ENCODE measurements around the gene DIO2. TPM values are rescaled to one million over a fixed set of nuclear protein-coding genes. Genes with fewer than 3 reads are reported as not detected.

DIO2 gene
- total and polyA plus RNA-seq, 2 of the 8 experiments (the other 6 are each of a cell fraction or from before 2014, with no cell fraction given) = 0.03 to 0.65 TPM

DNA sequence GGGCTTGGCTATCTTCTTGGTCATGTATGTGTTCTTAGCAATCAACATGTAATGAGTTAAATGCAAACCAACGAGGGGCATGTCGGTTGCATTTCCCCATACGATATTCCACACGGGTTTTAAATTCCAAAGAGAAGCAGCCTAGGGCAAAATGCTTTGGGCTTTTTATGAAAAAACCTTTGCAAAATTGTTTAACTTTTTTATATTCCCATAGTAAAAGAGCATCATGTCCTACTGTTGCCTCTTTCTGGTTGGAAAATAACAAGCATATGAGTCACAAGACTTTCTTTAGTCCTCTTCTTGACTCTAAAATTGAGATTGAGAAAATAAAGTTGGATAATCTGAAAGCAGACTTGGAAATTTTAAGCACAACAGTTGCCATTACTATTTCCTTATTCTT lies 3.8 kb upstream of the DIO2 start:
- H4K5ac ChIP-seq (ENCODE audit: insufficient read length, low read depth, low read length) = no peak overlapping the region
- no peaks in the 10 kb centered on the region for H3K27me3 ChIP-seq (replicated peaks in 1 of 4; ENCODE audit: control insufficient read depth in 3 of 4, extremely low read depth in 1 of 4, insufficient read depth in 3 of 4, low read length in 3 of 4)
- no peak overlapping the region for H3K27ac ChIP-seq (ENCODE audit: low read depth, low read length)
- no peaks in the 10 kb centered on the region for H3K23me2 ChIP-seq (ENCODE audit: low read depth, low read length)
- H4K8ac ChIP-seq (ENCODE audit: extremely low read depth, insufficient read depth, low read length) = no peak overlapping the region
- H2BK15ac ChIP-seq (ENCODE audit: low read length) = no peak overlapping the region
- WGBS, 2 experiments (ENCODE audit: extremely low coverage in 1 of 2, insufficient coverage in 1 of 2, insufficient read length in 1 of 2, insufficient replicate concordance in 2 of 2, low coverage in 1 of 2, low lambda C conversion rate in 2 of 2, missing lambda C conversion rate in 1 of 2) = 99% methylated on average over 4 of the region's 4 CpGs; no CpG with 5 or more reads in 1 of the 2 experiments
- no peak overlapping the region for H3K9ac ChIP-seq (replicated peaks in 1 of 4; ENCODE audit: extremely low read depth in 1 of 4, low read depth in 3 of 4, low read length in 3 of 4)
- no peaks in the 10 kb centered on the region for H3K79me1 ChIP-seq (ENCODE audit: low read depth, low read length)
- H3K9me3 ChIP-seq (ENCODE audit: insufficient read depth in 2 of 2, low read depth in 1 of 2, low read length in 1 of 2) = no peaks in the 10 kb centered on the region
- no peak overlapping the region for H2BK120ac ChIP-seq (replicated peaks; ENCODE audit: low read depth, low read length)
- H3K56ac ChIP-seq (replicated peaks; ENCODE audit: insufficient read length, low read depth, low read length) = no peak overlapping the region
- no peak overlapping the region for H3K23ac ChIP-seq (ENCODE audit: insufficient read length)
- no peak for DNase-seq (ENCODE audit: low read depth in 1 of 2, low spot score in 2 of 2)
- POLR2A ChIA-PET (ENCODE audit: partially characterized antibody) = no interaction called here
- H2BK20ac ChIP-seq (ENCODE audit: low read length) = no peak overlapping the region
- no peaks in the 10 kb centered on the region for H3K79me2 ChIP-seq (ENCODE audit: control insufficient read depth in 1 of 2, insufficient read depth in 2 of 2, low read length in 2 of 2)
- H3K4me1 ChIP-seq (replicated peaks in 1 of 4; ENCODE audit: control insufficient read depth in 3 of 4, insufficient read depth in 4 of 4, low read length in 3 of 4) = no peaks in the 10 kb centered on the region; a peak in 1 of 7 replicates
- no peak overlapping the region for H3K4me3 ChIP-seq (ENCODE audit: extremely low read depth in 1 of 4, insufficient read depth in 2 of 4, low read depth in 3 of 4, low read length in 4 of 4)
- H3K4me2 ChIP-seq (ENCODE audit: insufficient read depth in 1 of 2, low read depth in 2 of 2, low read length in 2 of 2) = no peak overlapping the region
- no peak overlapping the region for H3K4ac ChIP-seq (replicated peaks; ENCODE audit: insufficient read length, low read depth, low read length)
- no peak overlapping the region for H2BK5ac ChIP-seq (ENCODE audit: low read depth, low read length)
- no peak overlapping the region for H4K91ac ChIP-seq (replicated peaks; ENCODE audit: insufficient read length, low read length)
- H2AFZ ChIP-seq (ENCODE audit: low read length) = no peak overlapping the region
- no peak for FAIRE-seq
- no peaks in the 10 kb centered on the region for H4K20me1 ChIP-seq (replicated peaks in 1 of 2; ENCODE audit: control insufficient read depth in 1 of 2, insufficient read depth in 2 of 2, low read length in 2 of 2)
- H3K36me3 ChIP-seq (ENCODE audit: control insufficient read depth in 2 of 4, insufficient read depth in 4 of 4, low read length in 3 of 4) = no peaks in the 10 kb centered on the region
- CTCF ChIA-PET (ENCODE audit: partially characterized antibody) = interaction anchor here (0.9 to 3.3 kb wide), 4 partner anchors 13 to 371 kb away, joined by 4 to 18 read pairs (median 8); no protein-coding TSS in a partner anchor
- H2BK12ac ChIP-seq (ENCODE audit: low read depth, low read length) = no peak overlapping the region
- no peak overlapping the region for H3K18ac ChIP-seq (ENCODE audit: extremely low read depth, low read length)
- no peak overlapping the region for H3K14ac ChIP-seq (ENCODE audit: insufficient read length)
- no peak overlapping the region for H2AK5ac ChIP-seq (ENCODE audit: low read depth, low read length)
- TF ChIP-seq HDAC6 (IDR thresholded peaks at IDR 0.05; ENCODE audit: low read depth, low read length) = no peak
- TF ChIP-seq NANOG (IDR thresholded peaks at IDR 0.05; ENCODE audit: insufficient read depth, low read depth, low read length, poor library complexity, severe bottlenecking) = no peak
- TF ChIP-seq POLR2AphosphoS5 (IDR thresholded peaks at IDR 0.05; ENCODE audit: low read depth, low read length) = no peak
- TF ChIP-seq SP2 (IDR thresholded peaks at IDR 0.05; ENCODE audit: low read length) = no peak
- no peak for TF ChIP-seq RNF2 (IDR thresholded peaks at IDR 0.05; ENCODE audit: borderline replicate concordance, low read depth, low read length, missing control alignments, poor library complexity, severe bottlenecking)
- TF ChIP-seq, protein P1, sequence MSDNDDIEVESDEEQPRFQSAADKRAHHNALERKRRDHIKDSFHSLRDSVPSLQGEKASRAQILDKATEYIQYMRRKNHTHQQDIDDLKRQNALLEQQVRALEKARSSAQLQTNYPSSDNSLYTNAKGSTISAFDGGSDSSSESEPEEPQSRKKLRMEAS (IDR thresholded peaks at IDR 0.05) = no peak
- TF ChIP-seq, protein P2, sequence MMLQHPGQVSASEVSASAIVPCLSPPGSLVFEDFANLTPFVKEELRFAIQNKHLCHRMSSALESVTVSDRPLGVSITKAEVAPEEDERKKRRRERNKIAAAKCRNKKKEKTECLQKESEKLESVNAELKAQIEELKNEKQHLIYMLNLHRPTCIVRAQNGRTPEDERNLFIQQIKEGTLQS (IDR thresholded peaks at IDR 0.05; ENCODE audit: insufficient read depth, low read depth, low read length) = no peak
- TF ChIP-seq, protein P3, sequence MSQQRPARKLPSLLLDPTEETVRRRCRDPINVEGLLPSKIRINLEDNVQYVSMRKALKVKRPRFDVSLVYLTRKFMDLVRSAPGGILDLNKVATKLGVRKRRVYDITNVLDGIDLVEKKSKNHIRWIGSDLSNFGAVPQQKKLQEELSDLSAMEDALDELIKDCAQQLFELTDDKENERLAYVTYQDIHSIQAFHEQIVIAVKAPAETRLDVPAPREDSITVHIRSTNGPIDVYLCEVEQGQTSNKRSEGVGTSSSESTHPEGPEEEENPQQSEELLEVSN (IDR thresholded peaks at IDR 0.05) = no peak
- no peak for TF ChIP-seq SIN3A (conservative IDR thresholded peaks at IDR 0.05 in 1 of 2, IDR thresholded peaks at IDR 0.05 in 1 of 2; ENCODE audit: low read depth in 1 of 2, low read length in 2 of 2)
- TF ChIP-seq GTF2F1 (IDR thresholded peaks at IDR 0.05; ENCODE audit: borderline replicate concordance, low read depth, low read length) = no peak
- no peak for TF ChIP-seq KDM1A (IDR thresholded peaks at IDR 0.05; ENCODE audit: borderline replicate concordance, low read length)
- TF ChIP-seq EP300 (IDR thresholded peaks at IDR 0.05; ENCODE audit: borderline replicate concordance in 1 of 2, low read depth in 2 of 2, low read length in 2 of 2) = no peak
